ENCODE results near the gene PDE8A. TPM values are rescaled to one million over a fixed set of nuclear protein-coding genes. Genes with fewer than 3 reads are reported as not detected.

PDE8A gene
- polyA plus RNA-seq, 4 donors = 37.4 to 49.2 (median 42.2) TPM

DNA sequence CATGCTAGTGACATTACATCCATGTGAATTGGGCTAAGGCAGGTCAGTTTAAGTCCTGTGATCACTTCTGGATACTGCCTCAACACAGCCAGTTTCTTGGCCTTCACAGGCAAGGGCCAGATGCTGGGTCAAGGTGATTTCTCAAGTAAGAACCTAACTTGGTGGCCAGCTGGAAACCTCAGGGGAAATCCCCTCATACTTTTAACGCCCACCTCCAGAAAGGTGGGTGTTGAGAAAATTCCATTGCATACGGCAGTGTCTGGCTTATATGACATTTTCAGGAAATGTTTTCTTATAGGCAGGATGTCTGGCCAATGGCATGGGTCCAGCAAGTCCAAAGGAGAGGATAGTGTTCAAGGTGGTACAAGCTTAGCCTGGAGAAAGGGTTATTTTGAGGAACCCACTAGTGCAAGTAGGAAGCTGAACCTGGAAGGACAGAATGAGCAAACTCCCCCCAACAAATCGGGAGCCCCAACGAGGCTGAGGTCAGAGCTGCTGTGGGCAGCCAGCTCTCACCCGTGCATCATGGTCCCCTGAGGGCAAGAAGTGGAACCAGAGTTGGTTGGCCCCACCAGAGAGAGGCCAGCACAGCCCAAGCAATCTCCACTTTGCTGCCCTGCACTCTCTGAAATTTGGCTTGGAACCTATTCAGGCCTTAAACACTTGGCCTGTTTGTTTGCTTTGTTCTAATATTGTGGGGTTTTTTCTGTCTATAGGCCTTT is 135.4 kb downstream of the PDE8A start:
- DNase-seq (ENCODE audit: low read depth in 4 of 4, low spot score in 3 of 4) = no peak

DNA sequence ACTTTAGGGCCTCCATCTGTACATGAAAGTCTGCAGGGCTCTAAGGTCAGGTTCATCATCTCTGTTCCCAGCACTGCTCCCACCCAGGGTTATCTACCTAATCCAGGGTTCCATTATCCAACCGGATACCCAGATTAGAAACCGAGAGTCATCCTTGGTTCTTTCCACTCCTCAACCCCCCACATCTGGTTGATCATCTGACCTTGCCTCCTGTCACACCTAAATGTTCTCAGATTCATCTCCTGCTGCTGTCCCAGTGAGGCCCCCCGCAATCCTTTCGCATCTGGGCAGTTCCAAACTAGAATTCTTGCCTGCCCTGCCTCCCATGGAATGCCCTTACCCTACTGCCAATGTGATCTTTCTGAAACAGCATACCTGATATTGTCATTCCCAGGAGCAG is 136.5 kb downstream of the PDE8A start:
- no peak for DNase-seq (ENCODE audit: low read depth in 4 of 4, low spot score in 3 of 4)

DNA sequence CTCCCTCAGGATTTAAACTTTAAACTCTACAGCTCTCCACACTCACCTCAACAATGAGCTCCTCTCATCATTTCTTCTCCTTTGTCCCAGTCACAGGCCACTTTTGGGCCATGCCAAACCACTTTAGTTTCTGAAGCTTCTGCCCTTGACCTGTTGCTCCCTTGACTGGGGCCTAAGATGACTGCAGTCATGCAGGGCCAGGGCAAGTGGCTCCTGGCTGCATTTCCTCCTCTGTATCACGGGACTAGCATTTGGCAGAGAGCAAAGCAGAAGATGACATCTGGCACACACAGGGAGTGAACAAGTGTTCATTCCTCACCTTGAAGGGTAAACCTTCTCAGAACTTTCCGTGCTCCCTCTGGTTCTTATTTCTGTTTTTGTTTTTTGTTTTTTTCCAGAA is 136.9 kb downstream of the PDE8A start:
- DNase-seq (ENCODE audit: low read depth in 4 of 4, low spot score in 3 of 4) = no peak

DNA sequence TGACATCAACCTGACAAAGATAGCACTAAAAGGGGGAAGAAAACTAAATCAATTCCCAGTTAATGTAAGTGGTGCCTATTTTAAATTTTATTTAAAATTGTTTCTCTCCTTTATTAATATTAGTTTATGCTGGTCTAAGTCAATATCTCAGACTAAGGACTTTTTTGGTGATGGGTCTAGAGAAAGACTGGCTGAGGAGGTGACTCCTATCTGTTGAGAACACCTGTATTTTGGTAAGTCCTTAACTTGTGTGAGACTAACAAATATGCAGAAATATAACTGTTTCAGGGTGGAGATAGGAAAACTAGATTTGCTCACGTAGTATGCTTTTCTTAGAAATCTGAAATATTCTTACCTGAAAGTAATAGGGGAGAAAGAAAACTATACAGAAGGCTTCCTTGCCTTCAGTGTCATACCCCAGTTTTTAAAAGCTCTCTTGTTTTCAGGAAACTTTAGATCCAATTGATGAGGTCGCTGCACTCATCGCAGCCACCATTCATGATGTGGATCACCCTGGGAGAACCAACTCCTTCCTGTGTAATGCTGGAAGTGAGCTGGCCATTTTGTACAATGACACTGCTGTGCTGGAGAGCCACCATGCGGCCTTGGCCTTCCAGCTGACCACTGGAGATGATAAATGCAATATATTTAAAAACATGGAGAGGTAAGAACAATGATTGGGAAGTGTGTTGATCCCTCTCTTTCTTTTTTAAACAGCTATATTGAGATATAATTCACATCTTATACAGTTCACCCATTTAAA is 138.9 kb downstream of the PDE8A start:
- no peak for DNase-seq (ENCODE audit: low read depth in 4 of 4, low spot score in 3 of 4)

DNA sequence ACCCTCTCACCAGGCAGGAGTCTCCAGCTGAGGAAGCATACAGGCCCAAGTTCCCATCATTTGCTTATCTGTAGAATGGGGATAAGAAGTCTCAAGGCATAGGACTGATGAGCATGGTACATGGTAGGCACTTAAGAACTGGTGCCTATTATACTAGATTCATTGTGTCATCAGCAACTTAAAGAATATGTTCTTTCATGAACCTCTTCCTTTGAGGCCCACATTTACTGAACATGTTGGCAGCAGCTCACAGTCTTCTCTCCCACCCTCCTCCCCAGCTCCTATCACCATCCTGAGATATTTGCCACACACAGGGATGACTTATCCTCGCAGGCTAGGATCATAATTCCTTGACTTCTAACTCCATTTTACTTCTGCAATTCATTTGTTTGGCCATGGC is 142.5 kb downstream of the PDE8A start:
- no peak for DNase-seq (ENCODE audit: low read depth in 4 of 4, low spot score in 3 of 4)

DNA sequence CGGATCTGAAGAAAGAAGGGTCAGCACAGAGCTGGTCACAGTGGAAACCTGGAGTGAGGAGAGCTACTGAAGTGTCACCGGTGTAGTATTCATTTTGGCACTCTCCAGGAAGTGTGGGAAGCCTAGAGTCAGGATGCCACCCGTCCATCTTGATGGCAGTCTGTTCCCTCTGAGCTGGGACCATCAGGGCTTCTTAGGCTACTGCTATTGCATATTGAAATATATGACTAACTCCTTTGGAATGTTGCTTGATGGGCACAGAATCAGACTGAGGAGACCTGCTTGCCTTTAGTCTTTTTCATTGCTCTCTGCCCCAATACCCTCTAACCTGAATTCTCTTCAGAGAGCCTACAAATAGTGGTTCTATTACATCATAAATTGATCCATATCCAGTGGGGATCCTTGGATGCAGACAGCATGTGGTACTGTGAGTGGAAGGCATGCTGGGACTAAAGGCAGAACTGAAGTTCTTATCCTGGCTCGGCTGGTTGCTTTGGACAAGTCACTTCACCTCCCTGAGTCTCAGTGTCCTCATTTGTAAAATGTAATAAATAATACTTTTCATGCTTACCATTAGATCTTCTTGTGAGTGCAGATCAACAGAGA is 143.5 kb downstream of the PDE8A start:
- DNase-seq (ENCODE audit: low read depth in 4 of 4, low spot score in 3 of 4) = no peak

DNA sequence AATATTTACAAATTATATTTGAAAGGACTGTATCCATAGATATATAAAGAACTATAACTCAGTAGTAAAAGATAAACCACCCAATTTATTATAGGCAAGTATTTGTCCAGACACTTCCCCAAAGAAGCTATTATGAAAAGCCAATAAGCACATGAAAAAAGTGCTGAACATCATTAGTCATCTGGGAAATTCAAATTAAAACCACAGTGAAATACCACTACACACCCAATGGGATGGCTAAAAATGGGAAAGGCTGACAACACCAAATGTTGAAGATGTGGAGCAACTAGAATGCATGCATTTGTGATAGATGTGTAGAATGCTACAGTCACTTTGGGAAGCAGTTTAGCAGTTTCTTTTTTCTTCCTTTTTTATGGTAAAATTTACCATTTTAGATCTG is 147.0 kb downstream of the PDE8A start:
- no peak for DNase-seq (ENCODE audit: low read depth in 4 of 4, low spot score in 3 of 4)

DNA sequence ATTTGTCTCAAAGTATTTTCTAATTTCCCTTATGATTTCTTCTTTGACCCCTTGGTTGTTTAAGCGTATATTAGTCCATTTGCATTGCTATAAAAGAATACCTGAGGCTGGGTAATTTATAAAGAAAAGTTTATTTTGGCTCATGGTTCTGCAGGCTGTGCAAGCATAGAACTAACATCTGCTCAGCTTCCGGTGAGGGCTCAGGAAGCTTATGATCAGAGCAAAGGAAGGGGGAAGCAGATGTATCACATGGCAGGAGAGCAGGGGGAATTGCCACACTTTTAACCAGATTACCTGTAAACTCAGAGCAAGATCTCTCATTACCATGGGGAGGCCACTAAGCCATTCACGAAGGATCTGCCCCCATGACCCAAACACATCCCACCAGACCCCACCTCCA is 148.2 kb downstream of the PDE8A start:
- DNase-seq (ENCODE audit: low read depth in 4 of 4, low spot score in 3 of 4) = no peak

DNA sequence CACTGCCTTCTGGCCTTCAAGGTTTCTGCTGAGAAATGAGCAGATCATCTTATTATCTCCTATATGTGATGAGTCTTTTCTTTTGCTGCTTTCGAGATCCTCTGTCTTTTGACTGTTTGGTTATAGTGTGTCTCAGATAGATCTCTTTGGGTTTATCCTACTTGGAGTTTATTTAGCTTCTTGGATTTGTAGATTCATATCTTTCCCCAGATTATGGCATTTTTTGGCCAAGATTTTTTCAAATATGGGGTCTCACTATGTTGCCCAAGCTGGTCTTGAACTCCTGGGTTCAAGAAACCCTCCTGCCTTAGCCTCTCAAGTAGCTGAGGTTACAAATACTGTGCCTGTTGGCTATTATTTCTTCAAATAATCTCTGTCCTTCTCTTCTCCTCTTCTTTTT is 150.3 kb downstream of the PDE8A start:
- DNase-seq (ENCODE audit: low read depth in 4 of 4, low spot score in 3 of 4) = no peak

DNA sequence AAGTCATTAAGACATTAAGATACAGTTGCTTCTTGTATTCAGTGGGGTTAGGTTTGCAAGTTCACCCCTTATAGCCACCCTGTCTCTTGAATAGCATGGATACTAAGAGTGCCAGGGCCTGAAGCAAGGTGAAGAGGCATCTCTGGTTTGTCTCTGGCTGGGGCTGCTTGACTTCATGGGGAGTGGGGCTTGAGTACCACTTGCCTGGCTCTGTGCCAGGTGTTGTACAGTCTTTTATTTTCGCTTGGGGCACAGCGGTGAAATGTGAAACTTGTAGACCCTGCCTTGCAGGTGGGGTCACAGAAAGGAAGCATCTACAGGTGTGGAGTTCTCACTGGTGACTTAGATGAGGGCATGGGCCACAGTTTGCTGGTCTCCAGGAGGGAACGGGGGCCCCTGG is 152.1 kb downstream of the PDE8A start:
- DNase-seq (ENCODE audit: low read depth in 4 of 4, low spot score in 3 of 4) = no peak

DNA sequence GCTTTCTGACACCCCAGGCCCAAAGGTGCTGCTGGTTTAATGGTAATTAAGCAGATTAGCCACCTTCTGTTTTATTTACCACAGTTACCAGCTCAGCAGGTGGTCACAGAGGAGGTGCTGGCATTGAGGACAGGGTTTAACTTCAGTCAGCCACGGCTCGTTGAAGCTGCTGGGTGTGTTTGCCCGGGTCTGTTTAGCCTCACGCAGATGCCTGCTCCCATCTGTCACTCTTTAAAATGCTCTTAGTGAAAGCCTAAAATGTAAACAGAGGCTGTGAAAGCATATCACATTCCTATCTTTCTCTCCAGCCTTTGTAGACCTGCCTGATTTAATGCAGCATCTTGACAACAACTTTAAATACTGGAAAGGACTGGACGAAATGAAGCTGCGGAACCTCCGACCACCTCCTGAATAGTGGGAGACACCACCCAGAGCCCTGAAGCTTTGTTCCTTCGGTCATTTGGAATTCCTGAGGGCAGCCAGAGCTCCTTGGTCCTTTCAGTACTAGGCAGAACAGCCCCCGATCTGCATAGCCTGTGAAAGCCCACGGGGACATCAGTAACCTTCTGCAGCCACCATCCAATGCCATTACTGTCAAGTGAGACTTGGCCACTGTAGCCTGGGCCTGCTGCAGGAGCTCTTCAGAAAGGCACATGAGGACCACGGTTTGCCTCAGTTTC is 156.0 kb downstream of the PDE8A start:
- DNase-seq (ENCODE audit: low read depth in 4 of 4, low spot score in 3 of 4) = peak in 1 of 4 donors; percentile 1

DNA sequence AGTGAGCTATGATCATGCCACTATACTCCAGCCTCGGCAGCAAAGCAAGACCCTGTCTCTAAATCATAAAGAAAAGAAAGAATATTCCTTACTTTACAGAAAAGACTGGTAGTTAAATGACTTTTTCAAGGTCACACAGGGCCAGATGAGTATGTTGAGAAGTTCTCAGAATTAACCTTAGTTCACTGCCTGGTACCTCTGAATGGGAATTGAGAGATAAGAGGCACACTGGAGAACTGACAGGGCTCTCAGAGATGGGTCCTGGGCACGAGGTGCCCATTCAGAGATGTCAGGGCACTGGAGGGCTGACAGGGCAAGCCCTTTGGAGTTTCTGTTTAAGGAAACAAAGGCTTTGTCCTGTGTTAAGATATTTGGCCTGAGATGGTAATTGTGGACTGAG is 157.7 kb downstream of the PDE8A start:
- DNase-seq (ENCODE audit: low read depth in 4 of 4, low spot score in 3 of 4) = no peak

DNA sequence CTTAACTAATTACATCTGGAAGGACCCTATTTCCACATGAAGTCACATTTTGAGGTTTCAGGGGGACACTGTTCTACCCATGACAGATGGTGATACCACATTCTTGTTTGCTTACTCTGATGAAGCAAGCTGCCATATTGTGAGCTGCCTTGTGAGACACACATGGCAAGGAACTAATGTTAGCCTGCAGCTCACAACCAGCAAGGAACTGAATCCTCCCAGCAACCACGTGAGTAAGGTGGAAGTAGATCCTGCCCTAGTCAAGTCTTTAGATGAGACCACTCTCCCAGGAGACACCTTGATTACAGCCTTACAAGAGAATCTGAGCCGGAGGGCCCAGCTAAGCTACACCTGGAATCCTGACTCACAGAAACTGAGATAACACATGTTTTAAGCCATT is 160.1 kb downstream of the PDE8A start:
- no peak for DNase-seq (ENCODE audit: low read depth in 4 of 4, low spot score in 3 of 4)

DNA sequence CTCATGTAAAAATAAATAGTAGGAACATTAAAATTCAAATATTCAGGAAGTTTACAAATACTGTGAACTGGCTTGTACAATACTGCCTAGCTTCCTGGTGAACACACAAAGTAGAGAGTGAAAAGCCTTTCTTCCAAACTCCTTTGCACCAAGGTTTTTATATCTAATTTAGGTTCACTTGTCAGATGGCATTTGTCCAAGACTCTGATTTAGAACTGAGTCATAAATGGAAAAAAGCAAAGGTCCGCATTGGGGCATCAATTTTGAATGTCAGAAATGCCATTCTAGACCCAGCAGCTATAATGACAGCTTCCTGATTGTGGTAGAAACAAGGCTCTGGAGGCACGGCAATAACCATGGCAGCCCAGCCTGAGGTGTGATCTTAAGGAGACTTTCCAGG is 160.7 kb downstream of the PDE8A start:
- DNase-seq (ENCODE audit: low read depth in 4 of 4, low spot score in 3 of 4) = no peak

DNA sequence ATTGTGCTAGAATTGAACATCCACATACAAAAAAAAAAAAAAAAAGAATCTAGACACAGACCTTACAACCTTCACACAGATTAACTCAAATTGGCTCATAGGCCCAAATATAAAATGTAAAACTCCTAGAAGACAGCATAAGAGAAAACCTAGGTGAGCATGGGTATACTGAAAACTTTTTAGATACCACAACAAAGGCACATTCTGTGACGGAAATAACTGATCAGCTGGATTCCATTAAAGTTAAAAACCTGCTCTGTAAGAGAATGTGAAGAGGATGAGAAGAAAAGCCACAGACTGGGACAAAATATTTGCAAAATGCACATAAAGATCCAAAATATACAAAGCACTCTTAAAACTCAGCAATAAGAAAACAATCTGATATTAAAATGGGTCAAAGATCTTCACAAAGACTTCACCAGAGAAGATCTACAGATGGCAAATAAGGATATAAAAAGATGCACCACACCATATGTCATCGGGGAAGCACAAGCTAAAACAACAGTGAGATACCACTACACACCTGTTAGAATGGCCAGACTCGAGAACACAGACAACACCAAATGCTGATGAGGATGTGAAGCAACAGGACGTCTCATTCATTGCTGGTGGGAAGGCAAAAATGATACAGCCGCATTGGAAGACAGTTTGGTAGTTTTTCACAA is 167.9 kb downstream of the PDE8A start:
- no peak for DNase-seq (ENCODE audit: low read depth in 4 of 4, low spot score in 3 of 4)

DNA sequence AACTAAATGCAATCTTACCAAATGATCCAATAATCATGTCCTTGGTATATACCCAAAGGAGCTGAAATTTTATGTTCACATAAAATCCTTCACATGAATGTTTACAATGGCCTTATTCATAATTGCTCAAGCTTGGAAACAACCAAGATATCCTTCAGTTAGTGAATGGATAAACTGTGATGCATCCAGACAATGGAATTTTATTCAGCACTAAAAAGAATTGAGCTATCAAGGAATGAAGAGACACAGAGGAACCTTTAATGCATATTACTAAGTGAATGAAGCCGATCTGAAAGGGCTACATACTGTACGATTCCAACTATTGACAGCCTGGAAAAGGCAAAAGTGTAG is 168.4 kb downstream of the PDE8A start:
- DNase-seq (ENCODE audit: low read depth in 4 of 4, low spot score in 3 of 4) = no peak

DNA sequence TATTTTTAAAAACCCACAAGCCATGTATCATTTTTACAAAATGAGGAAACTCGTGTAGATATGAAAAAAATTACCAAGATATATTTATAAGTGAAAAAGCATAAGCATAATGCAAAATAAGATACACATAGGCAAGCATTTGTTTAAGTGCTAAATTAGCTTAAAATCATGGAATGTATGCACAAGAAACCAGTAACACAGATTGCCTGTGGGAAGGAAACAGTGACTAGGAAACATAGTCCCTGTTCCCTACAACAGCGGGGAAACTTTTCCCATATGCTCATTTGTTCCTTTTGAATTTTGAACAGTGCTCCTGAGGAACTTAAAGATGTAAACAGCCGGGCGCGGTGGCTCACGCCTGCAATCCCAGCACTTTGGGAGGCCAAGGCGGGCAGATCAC is 169.5 kb downstream of the PDE8A start:
- DNase-seq (ENCODE audit: low read depth in 4 of 4, low spot score in 3 of 4) = no peak

DNA sequence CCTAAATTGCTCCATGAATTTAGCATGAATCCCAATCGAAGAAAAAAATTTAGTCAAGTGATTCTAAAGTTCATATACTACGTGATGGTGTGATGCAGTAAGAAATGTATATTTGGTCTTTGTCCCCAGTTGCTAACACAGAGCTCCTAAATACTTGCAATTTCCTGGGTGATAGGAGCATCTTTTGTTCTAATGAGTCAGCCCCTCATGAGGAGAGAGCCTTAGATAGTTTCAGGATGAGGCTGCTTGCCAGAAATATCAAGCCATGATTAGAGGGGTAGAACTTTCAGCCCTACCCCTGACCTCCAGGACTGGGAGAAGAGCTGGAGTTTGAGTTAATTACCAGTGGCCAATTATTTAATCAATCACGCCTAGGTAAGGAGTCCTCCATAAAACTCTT is 170.2 kb downstream of the PDE8A start:
- DNase-seq (ENCODE audit: low read depth in 4 of 4, low spot score in 3 of 4) = no peak

DNA sequence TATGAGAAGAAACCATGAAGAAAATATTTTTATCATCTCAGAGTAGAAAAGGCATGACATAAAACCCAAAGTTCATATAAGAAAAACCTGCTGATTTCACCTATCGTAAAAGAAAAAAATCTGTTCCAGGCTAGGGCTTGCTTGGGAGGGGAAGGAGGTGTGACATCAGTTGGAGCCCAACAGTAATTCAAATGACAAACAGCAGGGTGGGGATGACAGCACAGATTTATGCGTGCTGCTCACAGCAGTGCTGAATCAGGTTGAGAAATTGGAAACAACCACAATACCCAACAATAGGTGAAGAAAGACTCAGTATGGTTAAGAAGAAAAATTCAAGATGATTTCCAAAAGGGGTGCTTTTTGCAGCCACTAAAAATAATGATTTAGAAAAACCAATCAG is 172.4 kb downstream of the PDE8A start:
- no peak for DNase-seq (ENCODE audit: low read depth in 4 of 4, low spot score in 3 of 4)

DNA sequence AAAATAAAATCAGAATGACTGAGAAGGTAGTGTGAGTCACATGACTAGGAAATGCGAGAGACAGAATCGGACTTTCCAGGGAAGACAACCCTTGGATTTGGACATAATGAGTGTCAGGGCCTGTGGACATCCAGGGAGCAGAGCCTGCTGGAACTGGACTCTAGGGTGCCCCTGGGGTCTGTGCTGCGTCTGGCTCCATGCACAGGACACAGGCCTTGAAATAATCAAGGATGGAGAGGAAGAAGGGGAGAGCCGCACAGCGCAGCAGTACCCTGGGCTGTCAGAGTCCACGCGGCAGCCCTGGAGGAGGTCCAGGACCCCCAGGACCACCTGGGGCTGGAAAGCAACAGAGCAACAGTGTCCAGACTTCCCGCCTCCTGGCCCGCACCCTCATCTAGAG is 173.7 kb downstream of the PDE8A start:
- no peak for DNase-seq (ENCODE audit: low read depth in 4 of 4, low spot score in 3 of 4)

DNA sequence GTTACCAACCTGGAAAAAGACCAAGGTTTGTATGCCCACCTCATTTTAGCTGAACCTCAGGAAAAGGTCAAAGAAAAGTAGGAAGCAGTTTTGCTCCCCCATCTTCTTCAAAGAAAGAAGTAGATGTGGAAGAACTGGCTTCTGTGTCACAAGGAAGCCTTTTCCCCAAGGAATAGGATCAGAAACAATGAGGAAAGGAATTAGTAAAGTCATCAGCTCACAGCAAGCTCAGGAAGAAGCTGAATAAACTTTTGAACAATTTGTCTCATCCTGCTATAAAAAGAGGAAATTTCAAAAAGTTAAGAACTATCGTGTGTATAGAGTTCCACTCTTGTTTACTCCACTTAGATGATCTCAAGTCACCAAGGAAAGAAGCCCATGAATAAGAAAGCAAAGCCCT is 174.2 kb downstream of the PDE8A start:
- no peak for DNase-seq (ENCODE audit: low read depth in 4 of 4, low spot score in 3 of 4)

Data from right renal pelvis (tissue), 4 donors.